Omental fat pad (tissue), 4 donors: ENCODE measurements around the gene KLHL29. TPM values are rescaled to one million over a fixed set of nuclear protein-coding genes. Genes with fewer than 3 reads are reported as not detected.

Source experiments
- ATAC-seq: fragments of 150-250 bp; one replicate; pipeline ENCODE4 v1.9.1; 2016; ENCODE audit warnings: mild to moderate bottlenecking, moderate library complexity; ENCODE audit not compliant: low FRiP score
- DNase-seq: peaks from one replicate; pipeline ENCODE4 v3.0.0-alpha.2; 2019; ENCODE audit warnings: low spot score
- total RNA-seq, 4 donors: library from RNA; depleted of rRNA; stranded (reverse); fragments of >200 nt; gene quantifications; one replicate each; pipeline ENCODE4 v1.1.0, GENCODE V29; 2016
- TF ChIP-seq, protein P1 (sequence below), 3 donors: fragments of 450-650 bp; IDR thresholded peaks; one replicate each; pipeline ENCODE4 v1.5.1; 2016 to 2017; ENCODE audit warnings: antibody characterized with exemption in 3 of 3, mild to moderate bottlenecking in 3 of 3, moderate library complexity in 2 of 3

The KLHL29 gene
- total RNA-seq, 4 donors from 2014 or later = 4.0 to 19.5 (median 12.7) TPM

DNA sequence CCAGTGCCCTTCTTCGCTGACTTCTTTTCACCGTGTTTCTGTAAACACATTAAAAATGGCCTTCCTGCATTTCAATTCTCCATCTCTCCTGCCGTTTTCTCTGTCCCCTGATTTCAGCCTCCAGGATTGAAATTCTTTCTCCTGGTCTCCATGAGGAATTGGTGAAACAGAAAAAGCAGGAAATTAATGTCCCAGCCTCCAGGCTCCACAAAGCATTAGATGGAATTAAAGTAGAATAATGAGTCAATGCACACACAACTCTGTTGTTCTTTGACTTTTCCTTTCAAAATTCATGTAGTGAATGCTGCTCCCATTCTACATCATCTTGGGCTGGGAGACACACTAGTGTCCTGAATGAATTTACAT, 209.5 kb downstream of the KLHL29 start:
- TF ChIP-seq, protein P1, sequence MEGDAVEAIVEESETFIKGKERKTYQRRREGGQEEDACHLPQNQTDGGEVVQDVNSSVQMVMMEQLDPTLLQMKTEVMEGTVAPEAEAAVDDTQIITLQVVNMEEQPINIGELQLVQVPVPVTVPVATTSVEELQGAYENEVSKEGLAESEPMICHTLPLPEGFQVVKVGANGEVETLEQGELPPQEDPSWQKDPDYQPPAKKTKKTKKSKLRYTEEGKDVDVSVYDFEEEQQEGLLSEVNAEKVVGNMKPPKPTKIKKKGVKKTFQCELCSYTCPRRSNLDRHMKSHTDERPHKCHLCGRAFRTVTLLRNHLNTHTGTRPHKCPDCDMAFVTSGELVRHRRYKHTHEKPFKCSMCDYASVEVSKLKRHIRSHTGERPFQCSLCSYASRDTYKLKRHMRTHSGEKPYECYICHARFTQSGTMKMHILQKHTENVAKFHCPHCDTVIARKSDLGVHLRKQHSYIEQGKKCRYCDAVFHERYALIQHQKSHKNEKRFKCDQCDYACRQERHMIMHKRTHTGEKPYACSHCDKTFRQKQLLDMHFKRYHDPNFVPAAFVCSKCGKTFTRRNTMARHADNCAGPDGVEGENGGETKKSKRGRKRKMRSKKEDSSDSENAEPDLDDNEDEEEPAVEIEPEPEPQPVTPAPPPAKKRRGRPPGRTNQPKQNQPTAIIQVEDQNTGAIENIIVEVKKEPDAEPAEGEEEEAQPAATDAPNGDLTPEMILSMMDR (IDR thresholded peaks at IDR 0.05) = no peak
- DNase-seq = no peak
- ATAC-seq = no peak

DNA sequence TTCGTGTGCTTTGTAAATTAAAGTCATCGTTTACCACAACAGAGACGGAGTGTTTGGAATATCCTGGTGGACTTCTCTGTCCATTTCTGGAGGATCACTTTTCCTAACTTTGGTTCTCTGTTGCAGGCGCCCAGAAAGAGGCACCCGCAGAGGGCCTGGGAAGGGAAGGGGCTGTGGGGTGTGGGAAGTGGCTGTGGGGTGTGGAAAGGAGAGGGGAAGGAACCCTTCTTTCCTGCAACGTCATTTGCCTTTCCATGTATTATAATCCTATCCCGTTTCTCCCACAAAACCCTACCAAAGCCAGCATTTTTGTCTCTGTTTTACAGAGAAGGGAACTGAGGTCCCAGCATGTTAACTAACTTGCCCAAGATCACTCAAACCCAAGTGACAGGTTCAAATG, 210.0 kb downstream of the KLHL29 start:
- ATAC-seq (no peak), DNase-seq (no peak)
- TF ChIP-seq, protein P1 (IDR thresholded peaks at IDR 0.05) = no peak

DNA sequence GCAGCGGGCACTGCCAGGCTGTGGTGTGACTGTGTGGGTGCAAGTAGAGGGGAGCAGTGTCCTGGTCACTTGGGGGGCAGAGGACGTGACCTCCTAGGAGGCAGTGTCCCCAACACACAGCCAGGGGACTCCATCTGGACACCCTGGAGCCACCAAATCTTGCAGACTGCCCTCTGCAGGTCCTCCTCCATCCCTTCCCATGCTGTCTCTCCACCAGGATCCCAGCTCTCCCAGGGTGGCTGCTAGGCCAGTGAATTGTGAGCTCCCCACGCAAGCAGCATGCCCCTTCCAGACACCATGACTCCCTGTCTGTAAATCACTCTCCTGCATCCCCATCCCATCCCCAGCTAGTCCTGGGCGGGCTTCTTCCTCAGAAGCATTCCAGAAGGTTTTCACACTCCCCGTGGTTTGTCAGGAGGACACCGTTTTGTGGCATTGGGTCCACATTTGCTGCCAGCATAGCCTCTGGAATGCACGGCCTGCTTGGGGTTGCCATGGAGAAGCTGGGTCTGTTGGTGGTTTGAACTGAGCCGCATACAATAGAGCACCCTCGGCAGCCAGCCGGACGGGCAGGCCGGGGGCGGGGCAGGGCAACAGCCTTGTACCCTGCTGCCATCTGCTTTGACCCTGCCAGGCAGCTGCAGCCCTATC, 210.7 kb downstream of the KLHL29 start:
- no peak for DNase-seq
- TF ChIP-seq, protein P1 (IDR thresholded peaks at IDR 0.05) = no peak
- ATAC-seq = no peak

DNA sequence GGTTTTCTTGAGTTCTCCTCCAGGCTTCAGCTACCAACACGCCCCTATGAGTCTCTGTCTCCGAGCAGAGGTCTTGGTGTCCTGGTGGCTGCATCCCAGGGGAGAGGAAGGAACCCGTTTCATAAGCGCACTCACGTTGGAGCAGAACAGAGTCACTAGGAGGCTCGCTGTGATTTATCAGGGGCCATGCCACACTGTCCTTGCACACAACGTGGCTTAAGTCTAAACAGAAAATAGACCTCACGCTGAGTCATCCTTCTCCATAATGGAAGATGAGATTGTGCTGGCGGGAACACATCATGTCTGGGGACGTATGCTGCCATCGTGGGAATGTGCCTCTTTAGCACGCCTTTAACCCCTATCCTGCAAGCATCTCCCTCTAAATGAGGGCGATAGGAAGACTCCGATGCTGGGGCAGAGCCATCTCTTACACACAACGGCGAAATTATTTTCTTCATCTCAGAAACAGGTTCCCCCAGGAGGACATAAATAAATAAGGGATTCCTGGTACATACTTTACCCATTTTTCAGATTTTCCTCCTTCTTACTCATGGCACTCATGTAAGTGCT, 211.4 kb downstream of the KLHL29 start:
- no peak for ATAC-seq

DNA sequence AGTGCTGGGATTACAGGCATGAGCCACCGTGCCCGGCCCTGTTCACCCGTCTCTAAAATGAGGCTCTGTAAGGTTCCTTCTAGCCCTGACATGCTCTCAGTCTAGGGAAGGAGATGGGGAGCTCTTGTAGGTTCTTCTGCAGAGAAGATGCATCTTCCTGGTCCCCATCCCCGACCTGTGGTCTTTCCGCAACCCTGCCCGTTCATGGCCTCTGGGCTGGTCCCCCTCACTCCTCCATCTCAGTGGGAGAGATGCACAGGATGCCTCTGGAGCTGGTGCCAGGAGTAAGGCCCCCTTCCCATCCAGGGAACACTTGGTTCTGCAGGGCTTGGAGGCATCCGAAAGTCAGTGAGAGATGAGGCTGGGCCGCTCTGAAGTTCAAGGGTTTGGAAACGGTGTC, 212.7 kb downstream of the KLHL29 start:
- ATAC-seq (no peak), DNase-seq (no peak)
- TF ChIP-seq, protein P1 (IDR thresholded peaks at IDR 0.05) = no peak

More for the DNA sequence above, 211.4 kb downstream of the KLHL29 start:
- TF ChIP-seq, protein P1 (IDR thresholded peaks at IDR 0.05) = no peak
- DNase-seq = no peak

DNA sequence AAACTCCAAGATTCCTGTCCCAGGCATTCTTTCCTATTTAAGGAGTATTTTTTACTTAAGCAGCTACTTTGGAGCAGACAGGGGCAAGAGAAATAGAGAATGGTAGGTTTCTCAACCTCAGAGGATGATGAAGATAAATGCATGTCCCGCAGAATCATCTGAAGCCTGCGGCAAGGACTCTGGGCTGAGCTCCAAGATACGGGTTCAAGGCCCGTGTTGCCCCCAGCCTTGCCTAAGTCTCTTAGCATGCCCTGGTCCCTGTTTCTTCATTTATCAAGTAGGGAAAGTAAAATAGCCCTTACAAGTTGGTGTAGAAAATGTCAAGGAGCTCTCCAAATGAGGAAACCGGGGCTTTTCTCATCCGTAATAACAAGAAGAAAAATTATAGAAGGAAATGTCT, 214.0 kb downstream of the KLHL29 start:
- no peak for DNase-seq
- no peak for ATAC-seq

More for the DNA sequence above, 214.0 kb downstream of the KLHL29 start:
- TF ChIP-seq, protein P1 (IDR thresholded peaks at IDR 0.05) = no peak
